Activated naive CD4-positive, alpha-beta T cell treated with anti-CD3 and anti-CD28 coated beads, Interleukin-2, amount 50 U/mL, for 72 hours (primary cell): ENCODE data around the gene KCNMA1. TPM values are rescaled to one million over a fixed set of nuclear protein-coding genes. Genes with fewer than 3 reads are reported as not detected.

Experiments used
- ATAC-seq, 2 donors: fragments of 150-1000 bp; cut with Tn5 transposase; 2 replicates each; pipeline ENCODE4 v1.10.0; 2021; ENCODE audit warnings: mild to moderate bottlenecking in 2 of 2, moderate library complexity in 2 of 2
- DNase-seq, 2 donors: peaks; one replicate each; pipeline ENCODE4 v3.0.0; 2021 to 2022; ENCODE audit warnings: low spot score in 2 of 2
- H3K27ac Mint-ChIP-seq, 2 donors: one replicate each; pipeline ENCODE4 v1.8.0; 2022; ENCODE audit warnings: mild to moderate bottlenecking in 2 of 2, mixed read lengths in 2 of 2
- H3K36me3 Mint-ChIP-seq, 2 donors: one replicate each; pipeline ENCODE4 v1.8.0; 2022; ENCODE audit warnings: mixed read lengths in 2 of 2
- H3K9me3 Mint-ChIP-seq, 2 donors: one replicate each; pipeline ENCODE4 v1.8.0; 2022; ENCODE audit warnings: mixed read lengths in 2 of 2
- total RNA-seq, 2 donors: library from RNA; stranded (reverse); gene quantifications; one replicate each; pipeline ENCODE4 v1.2.3, GENCODE V29; 2022

KCNMA1 gene
- total RNA-seq, 2 donors from 2014 or later: not detected

DNA sequence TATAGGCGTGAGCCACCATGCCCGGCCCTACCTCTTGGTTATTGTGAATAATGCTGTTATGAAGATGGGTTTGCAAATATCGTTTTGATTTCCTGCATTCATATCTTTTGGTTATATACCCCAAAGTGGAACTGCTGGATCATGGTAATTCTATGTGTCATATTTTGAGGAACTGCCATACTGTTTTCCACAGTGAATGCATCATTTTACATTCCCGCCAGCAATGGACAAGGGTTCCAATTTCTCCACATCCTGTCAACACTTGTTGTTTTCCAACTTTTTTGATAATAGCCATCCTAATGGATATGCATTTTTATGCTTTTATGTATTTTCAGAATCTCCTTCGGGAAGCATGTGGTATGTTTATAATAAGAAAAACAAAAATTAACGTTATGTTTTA lies 128.2 kb downstream of the KCNMA1 start:
- no peak overlapping the region for H3K27ac Mint-ChIP-seq
- DNase-seq: no peak
- no peaks in the 10 kb centered on the region for H3K36me3 Mint-ChIP-seq
- H3K9me3 Mint-ChIP-seq: peaks cover 0 to 5% of the 10 kb centered on the region in 2 donors
- no peak for ATAC-seq

DNA sequence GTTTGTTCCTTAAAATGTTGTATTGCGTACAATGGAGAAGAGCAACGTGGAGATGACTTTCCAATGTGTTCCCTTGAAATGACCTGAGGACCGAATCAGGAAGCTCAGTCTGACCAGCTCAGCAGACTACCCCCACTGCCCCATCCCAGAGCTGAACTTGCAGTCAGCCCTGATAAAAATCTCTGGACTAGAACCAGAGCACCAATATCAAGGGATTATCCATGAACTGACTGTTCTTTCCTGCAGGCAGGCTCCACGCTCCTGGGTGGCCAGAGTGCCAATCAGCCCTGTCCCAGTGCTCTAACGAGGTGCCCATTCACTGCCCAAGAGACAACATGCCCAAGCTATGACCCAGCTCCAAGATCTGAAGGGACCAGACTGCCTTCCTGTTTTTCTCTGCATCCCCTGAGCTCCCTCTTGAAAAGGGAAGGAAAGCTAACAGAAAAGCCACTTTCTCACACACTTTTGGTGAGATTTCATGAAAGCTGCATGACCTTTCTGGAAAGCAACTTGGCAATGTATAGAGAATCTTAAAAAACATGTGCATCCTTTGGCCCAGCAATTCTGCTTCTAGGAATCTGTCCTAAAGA lies 130.2 kb downstream of the KCNMA1 start:
- H3K27ac Mint-ChIP-seq: no peak overlapping the region
- ATAC-seq (no peak), DNase-seq (no peak)
- H3K36me3 Mint-ChIP-seq: no peaks in the 10 kb centered on the region
- H3K9me3 Mint-ChIP-seq: peaks cover 0 to 5% of the 10 kb centered on the region in 2 donors

- H3K9me3 Mint-ChIP-seq: peaks cover 0 to 5% of the 10 kb centered on the region in 2 donors
- DNase-seq: no peak
- ATAC-seq: no peak
- no peaks in the 10 kb centered on the region for H3K36me3 Mint-ChIP-seq
- no peak overlapping the region for H3K27ac Mint-ChIP-seq
These were observed 130.9 kb downstream of the KCNMA1 start for GRCh38 chr10:77506517-77507200.

DNA sequence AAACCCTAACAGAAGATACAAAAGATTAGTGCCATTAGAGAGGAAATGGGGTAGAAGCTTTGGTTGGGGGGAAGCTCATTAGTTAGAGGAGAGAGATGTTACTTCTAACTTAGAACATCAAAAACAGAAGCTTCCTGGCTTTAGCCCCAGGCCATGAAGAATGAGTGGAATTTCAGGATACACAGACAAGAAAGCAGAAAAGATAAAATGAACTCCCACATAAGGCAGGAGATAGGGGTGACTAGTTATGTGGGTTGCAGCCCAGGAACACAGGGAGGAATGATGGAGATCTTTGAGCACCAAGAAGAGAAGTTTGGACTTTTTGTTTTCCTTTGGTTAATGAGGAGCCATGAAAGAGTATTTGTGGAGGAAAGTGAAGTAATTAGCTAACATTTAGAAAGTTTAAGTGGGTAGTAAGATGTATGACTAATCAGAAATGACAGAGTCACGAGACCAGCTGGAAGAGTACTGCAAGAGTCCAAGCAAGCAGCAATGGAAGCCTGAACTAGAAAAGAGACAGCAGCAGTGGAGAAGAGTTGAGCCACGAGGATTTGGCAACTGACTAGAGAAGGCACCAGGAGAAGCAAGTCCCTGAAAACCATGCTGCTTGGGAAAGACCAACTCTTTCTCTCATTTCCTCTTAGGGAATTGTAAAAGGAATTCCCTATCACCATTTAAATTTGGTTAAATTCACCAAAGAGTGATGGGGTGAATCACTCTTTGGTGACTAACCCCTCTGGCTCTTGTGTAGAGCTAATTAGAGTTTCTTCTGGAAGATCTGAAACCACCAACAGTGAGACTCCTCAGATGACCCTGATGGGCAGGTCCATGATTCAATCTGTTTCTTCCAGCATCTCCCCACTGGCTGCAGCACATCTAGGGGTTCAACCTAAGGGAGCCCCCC lies 131.9 kb downstream of the KCNMA1 start:
- DNase-seq: no peak
- no peaks in the 10 kb centered on the region for H3K36me3 Mint-ChIP-seq
- peaks cover 0 to 5% of the 10 kb centered on the region in 2 donors for H3K9me3 Mint-ChIP-seq
- H3K27ac Mint-ChIP-seq: no peak overlapping the region
- peak; percentile 34 to 45 for ATAC-seq

DNA sequence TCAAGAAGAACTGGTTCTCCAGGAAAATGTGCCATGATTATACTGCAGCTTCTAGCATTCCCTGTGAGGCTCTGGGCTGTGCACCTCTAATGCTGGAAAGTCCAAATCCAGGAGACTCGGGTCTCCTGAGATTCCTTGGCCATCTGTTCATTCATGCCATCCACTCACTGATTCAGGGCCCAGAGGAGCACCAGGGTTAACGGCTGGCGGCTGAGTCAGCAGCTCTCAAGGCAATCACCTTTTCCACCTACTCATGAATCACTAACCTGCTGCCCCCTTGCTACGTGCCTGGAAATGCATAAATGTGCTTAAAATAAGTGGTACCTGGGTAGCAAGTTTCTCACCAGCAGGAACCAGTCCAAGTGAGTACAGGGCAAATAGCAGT lies 132.7 kb downstream of the KCNMA1 start:
- DNase-seq (no peak), ATAC-seq (no peak)
- no peaks in the 10 kb centered on the region for H3K36me3 Mint-ChIP-seq
- peaks cover 0 to 5% of the 10 kb centered on the region in 2 donors for H3K9me3 Mint-ChIP-seq
- no peak overlapping the region for H3K27ac Mint-ChIP-seq

- no peaks in the 10 kb centered on the region for H3K36me3 Mint-ChIP-seq
- DNase-seq (no peak), ATAC-seq (no peak)
- H3K27ac Mint-ChIP-seq: no peak overlapping the region
- peaks cover 0 to 5% of the 10 kb centered on the region in 2 donors for H3K9me3 Mint-ChIP-seq
These were observed 133.3 kb downstream of the KCNMA1 start for GRCh38 chr10:77504196-77504872.

DNA sequence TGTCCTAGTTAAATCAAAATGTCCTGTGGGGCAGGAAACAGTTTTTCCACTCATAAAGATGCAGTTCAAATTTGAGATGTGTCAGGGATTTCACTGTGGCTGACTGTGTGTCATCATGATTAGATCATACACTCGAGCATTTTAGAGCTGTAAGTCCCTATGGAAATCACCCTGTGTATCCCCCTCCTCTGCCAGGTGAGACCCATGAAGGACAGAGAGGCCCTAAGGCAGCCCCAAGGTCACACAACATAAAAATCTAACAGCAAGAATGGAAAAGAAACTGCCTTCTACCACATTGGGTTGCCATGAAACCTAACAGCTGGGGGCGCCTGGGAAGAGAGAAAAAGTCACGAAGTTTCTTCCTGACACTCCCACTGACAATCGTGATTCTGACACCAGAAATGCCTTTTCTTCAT lies 135.8 kb downstream of the KCNMA1 start:
- ATAC-seq (peak in 1 of 2 donors; percentile 47), DNase-seq (no peak)
- Mint-ChIP-seq H3K36me3 (no peaks in the 10 kb centered on the region), H3K27ac (no peak overlapping the region), H3K9me3 (peaks cover 0 to 5% of the 10 kb centered on the region in 2 donors)

- Mint-ChIP-seq H3K27ac (no peak overlapping the region), H3K9me3 (peaks cover 0 to 2% of the 10 kb centered on the region in 2 donors), H3K36me3 (no peaks in the 10 kb centered on the region)
- DNase-seq (no peak), ATAC-seq (peak in 1 of 2 donors; percentile 39)
These were observed 136.3 kb downstream of the KCNMA1 start for GRCh38 chr10:77501152-77501845.

- Mint-ChIP-seq H3K36me3 (no peaks in the 10 kb centered on the region), H3K27ac (no peak overlapping the region), H3K9me3 (no peaks in the 10 kb centered on the region)
- ATAC-seq (peak; percentile 41 to 82), DNase-seq (no peak)
These were observed 136.9 kb downstream of the KCNMA1 start for GRCh38 chr10:77500754-77501151.

- H3K36me3 Mint-ChIP-seq: no peaks in the 10 kb centered on the region
These were observed 138.8 kb downstream of the KCNMA1 start for GRCh38 chr10:77498829-77499228.

DNA sequence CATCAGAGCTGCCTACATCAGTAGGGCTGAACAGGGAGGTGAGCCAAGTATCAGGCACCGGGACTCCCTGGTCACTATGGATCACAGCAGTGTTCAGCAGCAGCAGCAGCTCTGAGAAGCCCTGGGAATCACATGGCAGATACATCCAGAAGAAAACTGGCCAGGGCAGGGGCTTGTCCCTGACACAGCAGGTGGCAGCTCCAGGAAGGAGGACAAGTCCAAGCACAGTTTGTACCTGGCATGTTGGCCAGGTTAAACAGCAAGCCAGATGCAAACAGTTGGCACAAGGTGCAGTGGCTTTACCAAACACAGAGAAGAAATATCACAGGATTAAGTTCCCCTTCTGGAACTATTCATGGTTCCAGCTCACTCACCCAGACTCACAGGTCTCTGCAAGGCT lies 139.4 kb downstream of the KCNMA1 start:
- no peak overlapping the region for H3K27ac Mint-ChIP-seq
- no peaks in the 10 kb centered on the region for H3K36me3 Mint-ChIP-seq
- DNase-seq (no peak), ATAC-seq (no peak)
- no peaks in the 10 kb centered on the region for H3K9me3 Mint-ChIP-seq

More at GRCh38 chr10:77498829-77499228, 138.8 kb downstream of the KCNMA1 start:
- DNase-seq (no peak), ATAC-seq (no peak)
- Mint-ChIP-seq H3K9me3 (no peaks in the 10 kb centered on the region), H3K27ac (no peak overlapping the region)

GRCh38 chr10:77497748-77498147 lies 139.9 kb downstream of the KCNMA1 start:
- H3K9me3 Mint-ChIP-seq: no peaks in the 10 kb centered on the region
- DNase-seq: no peak
- no peaks in the 10 kb centered on the region for H3K36me3 Mint-ChIP-seq
- H3K27ac Mint-ChIP-seq: no peak overlapping the region
- no peak for ATAC-seq

DNA sequence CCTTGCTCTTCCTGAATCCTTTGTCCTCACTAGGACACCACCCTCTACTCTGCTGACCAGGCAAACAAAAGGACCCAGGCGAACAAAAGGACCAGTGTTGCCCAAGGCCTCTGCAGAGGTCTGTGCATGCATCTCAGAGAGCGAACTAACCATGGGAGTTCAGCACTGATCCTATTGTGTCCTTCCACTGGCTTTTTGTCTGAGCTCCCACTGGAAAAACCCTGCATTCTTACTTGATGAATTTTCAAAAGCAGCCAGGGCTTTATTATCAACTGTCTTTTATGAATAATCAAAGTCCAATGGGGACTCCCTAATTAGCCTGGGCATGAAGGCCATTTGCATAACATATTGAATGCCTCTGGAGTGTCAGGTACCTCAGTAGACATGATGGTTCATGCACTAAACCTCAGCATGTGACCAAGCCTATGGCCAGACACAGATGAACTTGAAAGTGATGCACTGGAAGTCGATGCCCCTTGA lies 140.6 kb downstream of the KCNMA1 start:
- peak overlapping the region in 1 of 2 donors; percentile 32 for H3K27ac Mint-ChIP-seq
- ATAC-seq: no peak
- H3K9me3 Mint-ChIP-seq: no peaks in the 10 kb centered on the region
- DNase-seq: no peak
- H3K36me3 Mint-ChIP-seq: no peaks in the 10 kb centered on the region

DNA sequence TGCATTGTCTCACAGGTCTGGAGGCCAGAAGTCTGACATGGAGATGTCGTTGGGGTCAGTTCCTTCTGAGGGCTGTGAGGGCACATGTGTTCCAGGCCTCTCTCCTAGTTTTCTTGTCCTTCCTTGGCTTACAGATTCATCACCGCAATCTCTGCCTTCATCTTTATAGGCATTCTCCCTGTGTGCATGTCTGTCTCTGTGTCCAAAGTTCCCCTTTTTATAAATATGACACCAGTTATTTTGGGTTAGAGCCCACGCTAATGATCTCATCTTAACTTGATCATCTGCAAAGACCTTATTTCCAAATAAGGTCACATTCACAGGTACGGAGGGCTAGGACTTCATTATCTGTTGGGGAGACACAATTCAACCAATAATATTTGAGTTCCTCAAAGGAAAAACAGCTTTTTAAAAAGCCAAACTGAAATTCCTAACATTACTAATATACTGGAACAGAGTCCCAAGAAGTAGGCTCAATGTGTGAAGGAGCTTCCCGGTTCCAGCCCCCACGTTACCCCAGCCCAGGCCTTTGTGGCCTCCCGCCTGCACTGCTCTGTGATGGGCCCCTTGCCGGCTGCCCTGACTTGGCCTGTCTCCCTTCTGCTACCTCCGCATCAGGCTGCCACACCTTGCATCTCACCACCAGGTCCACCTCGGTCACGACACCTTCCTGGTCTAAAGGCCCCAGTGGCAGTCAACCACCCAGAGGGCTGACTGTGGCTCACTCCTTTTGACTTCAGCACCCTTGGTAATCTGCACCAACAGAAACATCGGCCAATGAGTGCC lies 142.7 kb downstream of the KCNMA1 start:
- no peak overlapping the region for H3K27ac Mint-ChIP-seq
- ATAC-seq (no peak), DNase-seq (no peak)
- no peaks in the 10 kb centered on the region for H3K36me3 Mint-ChIP-seq
- H3K9me3 Mint-ChIP-seq: no peaks in the 10 kb centered on the region

GRCh38 chr10:77494327-77494726 lies 143.3 kb downstream of the KCNMA1 start:
- Mint-ChIP-seq H3K27ac (no peak overlapping the region), H3K9me3 (no peaks in the 10 kb centered on the region), H3K36me3 (no peaks in the 10 kb centered on the region)
- DNase-seq (no peak), ATAC-seq (no peak)
